Suprapubic skin (tissue), 4 donors: ENCODE measurements around the gene KLHDC4. TPM values are rescaled to one million over a fixed set of nuclear protein-coding genes. Genes with fewer than 3 reads are reported as not detected.

Source experiments
- DNase-seq, 2 donors: peaks; one replicate each; pipeline ENCODE4 v3.0.0-alpha.2; 2019; ENCODE audit warnings: low spot score in 2 of 2
- H3K27ac ChIP-seq: fragments of 200-600 bp; sonication (generic); one replicate; pipeline ENCODE4 v1.5.1; 2019
- H3K27me3 ChIP-seq: fragments of 200-600 bp; sonication (generic); one replicate; pipeline ENCODE4 v1.5.1; 2019
- H3K36me3 ChIP-seq: fragments of 200-600 bp; sonication (generic); one replicate; pipeline ENCODE4 v1.5.1; 2019
- H3K4me1 ChIP-seq: fragments of 200-600 bp; sonication (generic); one replicate; pipeline ENCODE4 v1.5.1; 2019
- H3K4me3 ChIP-seq: fragments of 200-600 bp; sonication (generic); one replicate; pipeline ENCODE4 v1.5.1; 2019; ENCODE audit warnings: mild to moderate bottlenecking
- H3K9me3 ChIP-seq: fragments of 200-600 bp; sonication (generic); one replicate; pipeline ENCODE4 v1.5.1; 2019
- EP300 ChIP-seq: sonication (generic); formaldehyde crosslinking; IDR thresholded peaks from one replicate; pipeline ENCODE4 v1.6.1; 2017; ENCODE audit warnings: antibody characterized with exemption
- POLR2A ChIP-seq, 2 donors: fragments of 450-650 bp; IDR thresholded peaks; one replicate each; pipeline ENCODE4 v1.6.1; 2017; ENCODE audit warnings: antibody characterized with exemption in 2 of 2, mild to moderate bottlenecking in 2 of 2, moderate library complexity in 2 of 2
- POLR2AphosphoS5 ChIP-seq, 3 donors: sonication (generic); formaldehyde crosslinking; IDR thresholded peaks; one replicate each; pipeline ENCODE4 v1.6.1; 2017; ENCODE audit warnings: antibody characterized with exemption in 3 of 3
- WGBS: methylation state at CpG from one replicate; pipeline ENCODE4 v1.1.5; 2018; 5-methylcytosine and 5-hydroxymethylcytosine counted together
- total RNA-seq, 4 donors: library from RNA; depleted of rRNA; stranded (reverse); fragments of >200 nt; gene quantifications; one replicate each; pipeline ENCODE4 v1.1.0, GENCODE V29; 2016
- TF ChIP-seq, protein P1 (sequence below), 2 donors: fragments of 200-600 bp in 1 of 2; fragments of 450-650 bp in 1 of 2; sonication (generic) in 1 of 2; IDR thresholded peaks; one replicate each; pipeline ENCODE4 v1.5.1; 2016 to 2019; ENCODE audit warnings: antibody characterized with exemption in 2 of 2, mild to moderate bottlenecking in 1 of 2, moderate library complexity in 1 of 2

The KLHDC4 gene
- total RNA-seq, 4 donors from 2014 or later = 26.6 to 104 (median 30.1) TPM

DNA sequence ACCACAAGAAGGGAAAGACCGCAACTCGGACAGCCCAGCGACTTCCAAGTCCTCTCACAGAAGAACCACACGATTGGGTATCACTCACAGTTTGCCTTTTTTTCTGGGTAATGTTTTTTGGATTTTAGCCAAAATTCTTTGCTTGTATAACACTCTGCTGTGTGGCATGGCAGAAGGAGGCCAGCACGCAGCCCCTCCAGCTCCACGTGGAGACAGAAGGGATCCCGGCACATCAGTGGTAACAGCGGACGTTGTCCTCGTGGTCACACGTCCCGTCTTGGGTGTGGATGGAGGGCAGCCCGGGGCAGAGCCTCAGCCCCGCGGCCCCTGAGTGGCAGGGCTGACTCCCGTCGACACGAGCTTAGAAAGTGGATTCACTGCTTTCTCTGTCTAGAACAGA is 69.1 kb downstream of the KLHDC4 start:
- H3K36me3 ChIP-seq = peaks cover 43% of the 10 kb centered on the region
- H3K4me3 ChIP-seq = no peak overlapping the region
- WGBS = 82% methylated on average over 11 of the region's 18 CpGs
- TF ChIP-seq POLR2A (IDR thresholded peaks at IDR 0.05) (no peak), EP300 (no peak), POLR2AphosphoS5 (IDR thresholded peaks at IDR 0.05) (no peak)
- TF ChIP-seq, protein P1, sequence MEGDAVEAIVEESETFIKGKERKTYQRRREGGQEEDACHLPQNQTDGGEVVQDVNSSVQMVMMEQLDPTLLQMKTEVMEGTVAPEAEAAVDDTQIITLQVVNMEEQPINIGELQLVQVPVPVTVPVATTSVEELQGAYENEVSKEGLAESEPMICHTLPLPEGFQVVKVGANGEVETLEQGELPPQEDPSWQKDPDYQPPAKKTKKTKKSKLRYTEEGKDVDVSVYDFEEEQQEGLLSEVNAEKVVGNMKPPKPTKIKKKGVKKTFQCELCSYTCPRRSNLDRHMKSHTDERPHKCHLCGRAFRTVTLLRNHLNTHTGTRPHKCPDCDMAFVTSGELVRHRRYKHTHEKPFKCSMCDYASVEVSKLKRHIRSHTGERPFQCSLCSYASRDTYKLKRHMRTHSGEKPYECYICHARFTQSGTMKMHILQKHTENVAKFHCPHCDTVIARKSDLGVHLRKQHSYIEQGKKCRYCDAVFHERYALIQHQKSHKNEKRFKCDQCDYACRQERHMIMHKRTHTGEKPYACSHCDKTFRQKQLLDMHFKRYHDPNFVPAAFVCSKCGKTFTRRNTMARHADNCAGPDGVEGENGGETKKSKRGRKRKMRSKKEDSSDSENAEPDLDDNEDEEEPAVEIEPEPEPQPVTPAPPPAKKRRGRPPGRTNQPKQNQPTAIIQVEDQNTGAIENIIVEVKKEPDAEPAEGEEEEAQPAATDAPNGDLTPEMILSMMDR (IDR thresholded peaks at IDR 0.05) = no peak
- DNase-seq = no peak
- no peaks in the 10 kb centered on the region for H3K9me3 ChIP-seq
- H3K27me3 ChIP-seq = no peaks in the 10 kb centered on the region
- H3K27ac ChIP-seq = no peak overlapping the region
- H3K4me1 ChIP-seq = no peaks in the 10 kb centered on the region

DNA sequence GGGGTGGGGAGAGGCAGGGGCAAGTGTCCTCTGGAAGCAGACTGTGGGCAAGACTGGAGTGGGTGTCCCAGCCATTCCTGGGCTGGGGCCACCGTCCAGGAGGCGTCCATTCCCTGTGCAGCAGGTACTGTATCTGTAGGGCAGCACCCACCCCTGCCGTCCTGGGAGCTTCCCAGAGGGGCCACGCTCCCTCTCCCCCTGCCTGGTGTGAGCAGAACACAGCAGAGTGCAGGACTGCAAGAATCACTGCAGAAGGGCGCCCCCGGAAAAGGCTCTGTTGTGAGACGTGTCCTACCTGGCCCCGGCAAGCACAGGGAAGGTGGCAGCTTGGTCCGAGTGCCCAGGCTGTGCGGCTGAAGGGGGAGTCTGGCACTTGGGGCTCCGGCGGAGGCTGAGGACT is 70.3 kb downstream of the KLHDC4 start:
- Histone ChIP-seq H3K9me3 (no peaks in the 10 kb centered on the region), H3K4me3 (no peak overlapping the region), H3K27ac (no peak overlapping the region), H3K27me3 (peaks cover 5% of the 10 kb centered on the region), H3K4me1 (no peaks in the 10 kb centered on the region), H3K36me3 (peaks cover 34% of the 10 kb centered on the region)
- DNase-seq = no peak
- WGBS = 87% methylated on average over 3 of the region's 12 CpGs
- no peak for TF ChIP-seq POLR2AphosphoS5 (IDR thresholded peaks at IDR 0.05)
- no peak for TF ChIP-seq EP300
- TF ChIP-seq, protein P1 (IDR thresholded peaks at IDR 0.05) = no peak

DNA sequence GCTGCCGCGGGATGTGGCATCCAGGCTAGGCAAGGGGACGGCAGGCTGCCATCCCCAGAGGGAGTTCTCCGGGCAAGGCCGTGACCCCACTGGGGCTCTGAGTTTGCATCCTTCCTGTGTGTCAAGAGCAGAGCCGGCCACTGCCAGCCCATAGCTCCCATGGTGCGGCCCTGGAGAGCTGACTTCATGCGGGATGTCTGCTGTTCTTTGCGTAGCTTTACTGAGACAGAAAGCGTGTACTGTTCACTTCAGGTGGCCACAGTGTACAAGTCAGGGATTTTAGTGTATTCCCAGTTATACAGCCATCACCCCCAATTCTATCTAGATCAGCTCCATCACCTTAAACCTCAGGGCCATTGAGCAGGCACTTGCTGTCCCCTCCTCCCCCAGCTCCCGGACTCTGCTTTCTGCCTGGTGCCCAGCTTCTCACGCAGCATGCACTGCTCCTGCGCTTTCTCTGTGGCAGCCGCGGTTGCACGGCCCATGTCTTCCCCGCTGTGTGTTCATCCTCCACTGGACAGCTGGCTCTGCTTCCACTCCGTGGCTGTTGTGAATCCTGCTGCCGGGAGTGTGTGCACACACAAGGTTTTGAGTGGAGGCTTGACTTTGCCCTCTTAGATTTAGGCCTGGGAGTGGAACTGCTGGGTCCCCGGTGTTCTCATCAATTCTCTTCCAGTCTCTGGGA is 71.2 kb downstream of the KLHDC4 start:
- peaks cover 27% of the 10 kb centered on the region for H3K36me3 ChIP-seq
- H3K4me1 ChIP-seq = no peaks in the 10 kb centered on the region
- no peak for DNase-seq
- H3K9me3 ChIP-seq = no peaks in the 10 kb centered on the region
- WGBS = 92% methylated on average over 19 of the region's 20 CpGs
- no peak overlapping the region for H3K4me3 ChIP-seq
- peaks cover 5% of the 10 kb centered on the region for H3K27me3 ChIP-seq
- TF ChIP-seq EP300 (no peak), POLR2AphosphoS5 (IDR thresholded peaks at IDR 0.05) (no peak), POLR2A (IDR thresholded peaks at IDR 0.05) (no peak)
- TF ChIP-seq, protein P1 (IDR thresholded peaks at IDR 0.05) = no peak
- no peak overlapping the region for H3K27ac ChIP-seq

DNA sequence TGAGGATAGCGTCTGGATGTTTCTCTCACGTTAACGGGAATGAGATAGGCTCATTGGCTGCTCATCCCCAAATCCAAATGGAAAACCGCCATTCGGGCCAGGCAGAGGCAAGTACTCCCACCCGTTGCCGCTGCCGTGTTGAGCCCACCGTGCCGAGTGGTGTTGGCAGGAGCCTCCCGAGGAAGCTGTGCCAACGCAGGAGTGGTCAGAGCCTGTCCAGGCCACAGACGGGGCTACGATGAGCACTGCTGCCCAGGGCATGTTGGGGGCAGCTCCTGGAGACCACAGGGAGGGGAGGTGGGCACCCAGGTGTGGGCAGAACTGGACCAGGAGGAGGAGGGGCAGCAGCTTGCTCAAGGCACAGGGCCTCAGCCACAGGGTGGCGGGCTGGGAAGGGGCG is 72.0 kb downstream of the KLHDC4 start:
- no peak overlapping the region for H3K4me3 ChIP-seq
- H3K27ac ChIP-seq = no peak overlapping the region
- 89% methylated on average over 9 of the region's 16 CpGs for WGBS
- peaks cover 5% of the 10 kb centered on the region for H3K27me3 ChIP-seq
- TF ChIP-seq POLR2AphosphoS5 (IDR thresholded peaks at IDR 0.05) (no peak), EP300 (no peak), POLR2A (IDR thresholded peaks at IDR 0.05) (no peak)
- TF ChIP-seq, protein P1 (IDR thresholded peaks at IDR 0.05) = no peak
- H3K4me1 ChIP-seq = no peaks in the 10 kb centered on the region
- no peaks in the 10 kb centered on the region for H3K9me3 ChIP-seq
- peaks cover 26% of the 10 kb centered on the region for H3K36me3 ChIP-seq
- DNase-seq = no peak

DNA sequence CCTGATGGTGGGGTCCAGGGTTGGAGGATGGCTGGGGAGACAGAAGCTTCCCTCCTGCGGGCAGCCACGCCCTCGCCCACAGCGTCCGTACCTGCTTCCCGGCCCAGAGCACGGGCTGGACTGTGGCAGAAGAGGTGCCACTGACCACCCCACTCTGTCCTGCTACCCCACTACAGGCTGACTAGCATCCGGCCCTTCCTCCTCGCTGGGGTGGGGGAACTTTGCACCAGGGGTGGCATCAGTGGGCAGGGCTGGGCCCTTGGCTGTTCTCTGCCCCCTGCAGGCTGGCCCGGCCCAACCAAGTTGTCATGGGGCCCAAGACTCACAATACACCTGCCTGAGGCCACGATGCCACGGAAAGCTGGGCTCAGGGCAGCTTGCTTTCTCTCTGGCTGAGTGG is 73.0 kb downstream of the KLHDC4 start:
- 60% methylated on average over 2 of the region's 12 CpGs for WGBS
- no peak for TF ChIP-seq POLR2AphosphoS5 (IDR thresholded peaks at IDR 0.05)
- TF ChIP-seq EP300 = no peak
- TF ChIP-seq, protein P1 (IDR thresholded peaks at IDR 0.05) = no peak
- TF ChIP-seq POLR2A (IDR thresholded peaks at IDR 0.05) = no peak
- no peaks in the 10 kb centered on the region for H3K4me1 ChIP-seq
- peaks cover 10% of the 10 kb centered on the region for H3K27me3 ChIP-seq
- H3K36me3 ChIP-seq = peaks cover 24% of the 10 kb centered on the region
- H3K9me3 ChIP-seq = no peaks in the 10 kb centered on the region
- no peak for DNase-seq
- H3K27ac ChIP-seq = no peak overlapping the region
- H3K4me3 ChIP-seq = no peak overlapping the region
